ENCODE results near the gene ATAD5. TPM values are rescaled to one million over a fixed set of nuclear protein-coding genes. Genes with fewer than 3 reads are reported as not detected.

Gene ATAD5
- total RNA-seq, 3 donors from 2014 or later, result 1.3 to 3.1 (median 1.6) TPM

GRCh38 chr17:30827082-30827481, 4.7 kb upstream of the ATAD5 start:
- Histone ChIP-seq H3K4me1 (peaks cover 0 to 1% of the 10 kb centered on the region in 2 donors), H3K4me3 (no peak overlapping the region), H3K36me3 (no peaks in the 10 kb centered on the region), H3K9me3 (no peaks in the 10 kb centered on the region), H3K27ac (no peak overlapping the region), H3K27me3 (peaks cover 0 to under 1% of the 10 kb centered on the region in 2 donors)
- TF ChIP-seq, protein P1, sequence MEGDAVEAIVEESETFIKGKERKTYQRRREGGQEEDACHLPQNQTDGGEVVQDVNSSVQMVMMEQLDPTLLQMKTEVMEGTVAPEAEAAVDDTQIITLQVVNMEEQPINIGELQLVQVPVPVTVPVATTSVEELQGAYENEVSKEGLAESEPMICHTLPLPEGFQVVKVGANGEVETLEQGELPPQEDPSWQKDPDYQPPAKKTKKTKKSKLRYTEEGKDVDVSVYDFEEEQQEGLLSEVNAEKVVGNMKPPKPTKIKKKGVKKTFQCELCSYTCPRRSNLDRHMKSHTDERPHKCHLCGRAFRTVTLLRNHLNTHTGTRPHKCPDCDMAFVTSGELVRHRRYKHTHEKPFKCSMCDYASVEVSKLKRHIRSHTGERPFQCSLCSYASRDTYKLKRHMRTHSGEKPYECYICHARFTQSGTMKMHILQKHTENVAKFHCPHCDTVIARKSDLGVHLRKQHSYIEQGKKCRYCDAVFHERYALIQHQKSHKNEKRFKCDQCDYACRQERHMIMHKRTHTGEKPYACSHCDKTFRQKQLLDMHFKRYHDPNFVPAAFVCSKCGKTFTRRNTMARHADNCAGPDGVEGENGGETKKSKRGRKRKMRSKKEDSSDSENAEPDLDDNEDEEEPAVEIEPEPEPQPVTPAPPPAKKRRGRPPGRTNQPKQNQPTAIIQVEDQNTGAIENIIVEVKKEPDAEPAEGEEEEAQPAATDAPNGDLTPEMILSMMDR (IDR thresholded peaks at IDR 0.05), result no peak
- no peak for DNase-seq (ENCODE audit: low spot score in 2 of 2)
- intact Hi-C loops (cut with DNase I; ENCODE audit: low total_unique reads), result no loop called here

- H3K9me3 ChIP-seq, result no peaks in the 10 kb centered on the region
- no peaks in the 10 kb centered on the region for H3K36me3 ChIP-seq
- H3K27ac ChIP-seq, result no peak overlapping the region
- peaks cover 0 to 4% of the 10 kb centered on the region in 2 donors for H3K4me1 ChIP-seq
- H3K4me3 ChIP-seq, result no peak overlapping the region
- H3K27me3 ChIP-seq, result peaks cover 0 to 2% of the 10 kb centered on the region in 2 donors
- DNase-seq (ENCODE audit: low spot score in 2 of 2), result no peak
- TF ChIP-seq POLR2AphosphoS5 (IDR thresholded peaks at IDR 0.05), result no peak
- TF ChIP-seq, protein P1 (IDR thresholded peaks at IDR 0.05), result no peak
- TF ChIP-seq POLR2A (IDR thresholded peaks at IDR 0.05), result no peak
- intact Hi-C loops (cut with DNase I; ENCODE audit: low total_unique reads), result no loop called here
Observed at GRCh38 chr17:30829022-30829421, 2.7 kb upstream of the ATAD5 start.

GRCh38 chr17:30831257-30831656, 509 bp upstream of the ATAD5 start:
- DNase-seq (ENCODE audit: low spot score in 2 of 2), result no peak
- TF ChIP-seq POLR2AphosphoS5 (IDR thresholded peaks at IDR 0.05), result no peak
- no peak for TF ChIP-seq POLR2A (IDR thresholded peaks at IDR 0.05)
- TF ChIP-seq, protein P1 (IDR thresholded peaks at IDR 0.05), result no peak
- H3K4me1 ChIP-seq, result peaks cover 0 to 4% of the 10 kb centered on the region in 2 donors
- peak overlapping the region; percentile 60 to 91 (median 74) for H3K4me3 ChIP-seq
- H3K27me3 ChIP-seq, result peaks cover 0 to 2% of the 10 kb centered on the region in 2 donors
- H3K36me3 ChIP-seq, result no peaks in the 10 kb centered on the region
- H3K27ac ChIP-seq, result no peak overlapping the region
- intact Hi-C loops (cut with DNase I; ENCODE audit: low total_unique reads), result no loop called here
- H3K9me3 ChIP-seq, result no peaks in the 10 kb centered on the region

- H3K4me3 ChIP-seq, result peak overlapping the region; percentile 60 to 91 (median 74)
- H3K4me1 ChIP-seq, result peaks cover 0 to 4% of the 10 kb centered on the region in 2 donors
- peaks cover 0 to 2% of the 10 kb centered on the region in 2 donors for H3K27me3 ChIP-seq
- DNase-seq (ENCODE audit: low spot score in 2 of 2), result no peak
- H3K9me3 ChIP-seq, result no peaks in the 10 kb centered on the region
- intact Hi-C loops (cut with DNase I; ENCODE audit: low total_unique reads), result no loop called here
- TF ChIP-seq, protein P1 (IDR thresholded peaks at IDR 0.05), result no peak
- TF ChIP-seq POLR2A (IDR thresholded peaks at IDR 0.05) (no peak), POLR2AphosphoS5 (IDR thresholded peaks at IDR 0.05) (no peak)
- no peaks in the 10 kb centered on the region for H3K36me3 ChIP-seq
- H3K27ac ChIP-seq, result no peak overlapping the region
Observed at GRCh38 chr17:30832438-30833124, 815 bp downstream of the ATAD5 start.

DNA sequence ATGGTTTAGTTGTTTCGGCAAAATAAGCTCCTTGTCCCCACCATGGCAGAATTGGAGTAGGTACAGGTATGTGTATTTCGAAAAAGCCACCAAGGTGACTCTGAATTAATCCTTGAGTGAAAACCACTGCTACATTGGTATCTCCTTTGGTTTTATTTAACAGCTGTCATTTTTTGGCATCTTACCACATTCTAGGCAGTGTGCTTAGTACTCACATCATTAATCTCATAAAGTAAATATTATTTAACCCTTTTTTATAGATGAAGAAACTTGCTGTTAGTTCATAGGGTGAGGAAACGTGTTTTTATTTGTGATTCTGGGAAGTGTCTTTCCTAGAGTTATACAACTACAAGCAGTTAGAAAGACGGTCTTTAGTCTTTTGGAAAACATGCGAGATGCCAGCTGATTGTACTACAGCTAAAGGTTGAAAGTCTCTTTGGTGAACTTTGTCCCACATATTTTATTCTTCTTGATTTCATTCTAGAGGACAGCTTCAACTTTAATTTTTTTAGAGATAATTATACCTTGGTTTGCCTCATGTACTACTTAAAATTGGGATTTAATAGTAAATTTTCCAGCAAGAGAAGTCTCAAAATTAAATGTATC, 6.5 kb downstream of the ATAD5 start:
- Histone ChIP-seq H3K9me3 (no peaks in the 10 kb centered on the region), H3K27ac (no peak overlapping the region), H3K4me1 (no peaks in the 10 kb centered on the region), H3K4me3 (no peak overlapping the region), H3K27me3 (no peaks in the 10 kb centered on the region), H3K36me3 (no peaks in the 10 kb centered on the region)
- DNase-seq (ENCODE audit: low spot score in 2 of 2), result no peak
- TF ChIP-seq, protein P1 (IDR thresholded peaks at IDR 0.05), result no peak
- no peak for TF ChIP-seq POLR2AphosphoS5 (IDR thresholded peaks at IDR 0.05)
- no peak for TF ChIP-seq POLR2A (IDR thresholded peaks at IDR 0.05)
- intact Hi-C loops (cut with DNase I; ENCODE audit: low total_unique reads), result no loop called here

Measured in breast epithelium (tissue), 4 donors.